Peyer's patch (tissue), 4 donors: ENCODE data around the gene GRID2.

ENCODE experiments used
- CTCF ChIP-seq, 6 experiments: fragments of 450-650 bp in 4 of 6; fragments of 200-600 bp in 2 of 6; sonication (generic) in 1 of 6; IDR thresholded peaks; one replicate each; pipeline ENCODE4 v1.5.1; 2017 to 2019; ENCODE audit warnings: antibody characterized with exemption in 6 of 6, mild to moderate bottlenecking in 3 of 6, moderate library complexity in 1 of 6
- POLR2A ChIP-seq, 2 donors: fragments of 450-650 bp; IDR thresholded peaks; one replicate each; pipeline ENCODE4 v1.5.1; 2017; ENCODE audit warnings: antibody characterized with exemption in 2 of 2, mild to moderate bottlenecking in 2 of 2, moderate library complexity in 2 of 2

- no peak for TF ChIP-seq CTCF (IDR thresholded peaks at IDR 0.05)
- TF ChIP-seq POLR2A (IDR thresholded peaks at IDR 0.05), result no peak
Observed at GRCh38 chr4:92406488-92406887, 102.7 kb downstream of the GRID2 start.
